Pancreas (tissue), 10 donors: ENCODE results near the gene DIDO1. TPM values are rescaled to one million over a fixed set of nuclear protein-coding genes. Genes with fewer than 3 reads are reported as not detected.

ENCODE experiments used
- ATAC-seq, 4 donors: fragments of 200-7000 bp; cut with Tn5 transposase; one replicate each; pipeline versions ENCODE4 v1.8.0 to v1.9.1; 2020; ENCODE audit warnings: mild to moderate bottlenecking in 4 of 4, moderate library complexity in 4 of 4
- DNase-seq, 6 donors: peaks; one replicate each; pipeline ENCODE4 v3.0.0-alpha.2; 2020
- FAIRE-seq: peaks from 2 replicates; lab custom pipeline; 2012; peaks lifted over from hg19 to GRCh38; lab: Jason Lieb, UNC
- H3K27ac ChIP-seq, 4 donors: fragments of 200-600 bp; sonication (generic); 1 replicate in 3 of 4; 2 replicates in 1 of 4; pipeline versions ENCODE4 v1.5.0 to v1.8.0; 2020
- H3K27me3 ChIP-seq, 4 donors: fragments of 200-600 bp; one replicate each; pipeline ENCODE4 v1.8.0; 2021
- H3K36me3 ChIP-seq, 3 donors: fragments of 200-600 bp; sonication (generic) in 1 of 3; one replicate each; pipeline versions ENCODE4 v1.5.0 to v1.8.0; 2020 to 2021
- H3K4me1 ChIP-seq, 3 donors: fragments of 200-600 bp; one replicate each; pipeline ENCODE4 v1.8.0; 2021
- H3K4me3 ChIP-seq, 4 donors: fragments of 200-600 bp; sonication (generic) in 2 of 4; one replicate each; pipeline versions ENCODE4 v1.5.0 to v1.8.0; 2020 to 2021
- H3K9me3 ChIP-seq, 4 donors: fragments of 200-600 bp; one replicate each; pipeline ENCODE4 v1.8.0; 2021
- WGBS, 2 donors: extraction: QIAGEN DNeasy Blood & Tissue Kit; methylation state at CpG; one replicate each; pipeline ENCODE4 v1.1.7; 2013; 5-methylcytosine and 5-hydroxymethylcytosine counted together
- intact Hi-C, 3 donors: fragments of 100-400 bp; cut with DNase I; formaldehyde crosslinking; loops; one replicate each; pipeline versions ENCODE4 v1.11.1 to v1.14.2; 2022
- polyA plus RNA-seq, 2 donors: library from polyadenylated mRNA; stranded (reverse); fragments of 200-250 nt; gene quantifications; one replicate each; pipeline ENCODE4 v1.2.3, GENCODE V29; 2013
- total RNA-seq, 6 donors: library from RNA; stranded (reverse); fragmentation: NEBNext Ultra II Directional in 4 of 6; extraction: Animal tissue kit (Norgen Biotek cat#: 25700) in 4 of 6; gene quantifications; one replicate each; pipeline versions ENCODE4 v1.2.1 to v1.2.4, GENCODE V29; 2021 to 2023
- TF ChIP-seq, protein P1 (sequence below), 4 donors: fragments of 200-600 bp; sonication (generic) in 3 of 4; IDR thresholded peaks; one replicate each; pipeline versions ENCODE4 v1.5.0 to v1.8.0; 2021; ENCODE audit warnings: antibody characterized with exemption in 4 of 4
- donor health status: healthy with polysubstance abuse.
- donor health status: DM: no; HTN: no; CAD: no; lungs with moderate emphysema.
- donor health status: DM: no; HTN: no; CAD: no.
- donor health status: control.
- donor health status: control.
- donor health status: Bipolar disorder and iron deficiency.
- donor health status: DM: yes; HTN: yes; CAD: no.
- donor health status: DM: no; HTN: no; CAD: no.
- donor health status: DM: no; HTN: no; CAD: no.
- donor health status: DM: yes; HTN: yes; CAD: no.

DIDO1 gene
- total and polyA plus RNA-seq, 8 donors, result 16.7 to 29.8 (median 18.5) TPM

DNA sequence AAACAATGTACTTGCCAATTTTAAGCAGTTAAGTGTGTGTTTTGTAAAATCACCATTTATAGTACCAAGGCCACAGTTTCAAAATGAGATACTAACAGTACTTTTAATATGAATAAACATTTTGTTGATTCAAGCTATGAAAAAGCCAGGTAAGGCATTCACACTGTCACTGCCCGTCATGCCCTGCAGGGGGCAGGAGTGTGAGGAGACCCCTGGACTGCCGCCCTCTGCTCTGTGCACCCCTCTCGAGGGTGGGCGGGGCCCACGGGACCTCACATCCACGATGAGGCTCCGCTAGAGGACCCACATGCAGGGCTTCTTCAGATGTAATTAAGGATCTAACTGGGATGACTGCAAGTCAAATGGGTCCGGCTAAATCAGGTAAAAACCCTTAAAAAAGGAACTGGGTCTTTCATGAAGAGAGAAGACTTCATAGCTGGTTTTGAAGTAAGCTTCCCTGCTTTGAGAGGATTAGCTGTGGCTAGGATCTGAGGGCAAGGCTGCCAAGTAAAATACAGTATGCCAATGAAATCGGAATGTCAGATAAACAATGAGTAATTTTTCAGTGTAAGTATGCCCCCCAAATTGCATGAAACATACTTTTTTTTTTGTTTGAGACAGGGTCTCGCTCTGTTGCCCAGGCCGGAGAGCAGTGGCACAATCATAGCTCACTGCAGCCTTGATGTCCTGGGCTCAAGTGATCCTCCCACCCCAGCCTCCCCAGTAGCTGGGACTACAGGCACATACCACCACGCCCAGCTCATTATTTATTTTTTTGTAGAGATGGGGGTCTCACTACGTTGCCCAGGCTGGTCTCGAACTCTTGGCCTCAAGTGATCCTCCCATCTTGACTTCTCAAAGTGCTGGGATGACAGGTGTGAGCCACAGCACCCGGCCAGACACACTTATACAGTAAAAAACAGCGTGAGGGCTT, 18.7 kb downstream of the DIDO1 start:
- H3K4me1 ChIP-seq, result no peaks in the 10 kb centered on the region
- DNase-seq (no peak), FAIRE-seq (no peak), ATAC-seq (peak in 1 of 4 donors; percentile 34)
- H3K4me3 ChIP-seq, result no peak overlapping the region
- H3K9me3 ChIP-seq, result no peaks in the 10 kb centered on the region
- H3K27me3 ChIP-seq, result no peaks in the 10 kb centered on the region
- TF ChIP-seq, protein P1, sequence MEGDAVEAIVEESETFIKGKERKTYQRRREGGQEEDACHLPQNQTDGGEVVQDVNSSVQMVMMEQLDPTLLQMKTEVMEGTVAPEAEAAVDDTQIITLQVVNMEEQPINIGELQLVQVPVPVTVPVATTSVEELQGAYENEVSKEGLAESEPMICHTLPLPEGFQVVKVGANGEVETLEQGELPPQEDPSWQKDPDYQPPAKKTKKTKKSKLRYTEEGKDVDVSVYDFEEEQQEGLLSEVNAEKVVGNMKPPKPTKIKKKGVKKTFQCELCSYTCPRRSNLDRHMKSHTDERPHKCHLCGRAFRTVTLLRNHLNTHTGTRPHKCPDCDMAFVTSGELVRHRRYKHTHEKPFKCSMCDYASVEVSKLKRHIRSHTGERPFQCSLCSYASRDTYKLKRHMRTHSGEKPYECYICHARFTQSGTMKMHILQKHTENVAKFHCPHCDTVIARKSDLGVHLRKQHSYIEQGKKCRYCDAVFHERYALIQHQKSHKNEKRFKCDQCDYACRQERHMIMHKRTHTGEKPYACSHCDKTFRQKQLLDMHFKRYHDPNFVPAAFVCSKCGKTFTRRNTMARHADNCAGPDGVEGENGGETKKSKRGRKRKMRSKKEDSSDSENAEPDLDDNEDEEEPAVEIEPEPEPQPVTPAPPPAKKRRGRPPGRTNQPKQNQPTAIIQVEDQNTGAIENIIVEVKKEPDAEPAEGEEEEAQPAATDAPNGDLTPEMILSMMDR (IDR thresholded peaks at IDR 0.05), result peak in 3 of 4 donors; percentile 9 to 31 (median 27)
- intact Hi-C loops, result no loop called here
- H3K27ac ChIP-seq, result no peak overlapping the region
- peaks cover 25 to 90% (median 68%) of the 10 kb centered on the region in 3 donors for H3K36me3 ChIP-seq
- 72 to 78% methylated on average over 16 of the region's 16 CpGs for WGBS, 2 donors

DNA sequence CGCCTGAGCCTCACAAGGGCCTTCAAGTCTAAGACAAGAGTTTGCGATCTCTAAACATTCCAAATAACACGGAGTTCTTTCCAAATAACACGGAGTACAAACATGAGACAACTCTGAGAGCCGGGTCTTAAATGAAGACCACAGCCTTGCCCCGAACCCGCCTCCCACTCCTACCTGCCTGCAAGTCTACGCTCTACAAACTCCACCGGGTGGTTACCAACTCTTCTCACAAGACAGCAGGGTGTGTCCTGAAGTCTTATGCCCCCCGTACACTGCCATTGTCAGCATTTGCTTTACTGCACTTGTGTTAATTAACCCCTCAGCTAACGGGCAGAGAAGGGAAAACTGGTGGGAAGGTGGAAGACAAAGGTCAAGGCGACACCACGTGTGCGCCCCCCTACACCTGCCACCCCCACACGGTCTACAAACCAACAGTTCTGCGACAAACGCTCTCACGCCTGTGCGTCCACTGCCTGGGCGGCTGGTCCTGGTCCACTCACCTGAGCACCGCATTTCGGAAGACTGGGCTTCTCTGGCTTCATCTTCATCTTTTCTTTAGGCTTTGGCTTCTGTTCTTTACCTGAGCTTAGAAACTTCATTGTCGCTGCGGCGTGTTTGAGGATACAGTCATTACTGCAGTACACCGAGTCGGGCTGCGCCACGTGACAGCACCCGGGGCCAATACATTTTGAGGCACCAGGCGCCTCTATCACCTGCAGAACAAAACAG, 19.5 kb downstream of the DIDO1 start:
- peaks cover 25 to 93% (median 75%) of the 10 kb centered on the region in 3 donors for H3K36me3 ChIP-seq
- no peak overlapping the region for H3K27ac ChIP-seq
- TF ChIP-seq, protein P1 (IDR thresholded peaks at IDR 0.05), result no peak
- H3K27me3 ChIP-seq, result no peaks in the 10 kb centered on the region
- FAIRE-seq (no peak), DNase-seq (no peak), ATAC-seq (no peak)
- no peaks in the 10 kb centered on the region for H3K4me1 ChIP-seq
- no peaks in the 10 kb centered on the region for H3K9me3 ChIP-seq
- no peak overlapping the region for H3K4me3 ChIP-seq
- 89 to 92% methylated on average over 31 of the region's 31 CpGs for WGBS, 2 donors
- intact Hi-C loops, result no loop called here

DNA sequence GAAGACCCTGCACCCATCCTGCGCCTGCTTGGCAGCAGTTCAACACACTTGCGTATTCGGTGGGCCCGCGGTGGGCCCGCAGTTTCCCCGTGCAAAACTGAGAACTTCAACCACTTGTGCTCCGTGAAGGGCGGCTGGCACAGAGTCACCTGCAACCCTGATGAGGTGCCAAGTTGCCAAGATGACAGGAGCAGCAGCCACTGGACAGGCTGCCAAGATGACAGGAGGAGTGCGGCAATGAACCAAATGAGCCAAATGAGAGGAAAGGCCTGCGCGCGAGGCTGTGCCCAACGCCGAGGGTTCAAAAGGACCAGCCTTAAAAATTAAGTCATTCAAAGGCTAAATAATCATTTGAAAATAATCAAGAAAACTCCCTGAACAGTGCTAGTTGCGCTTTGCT, 20.1 kb downstream of the DIDO1 start:
- 80 to 85% methylated on average over 16 of the region's 16 CpGs for WGBS, 2 donors
- Histone ChIP-seq H3K36me3 (peaks cover 25 to 93% (median 74%) of the 10 kb centered on the region in 3 donors), H3K9me3 (no peaks in the 10 kb centered on the region), H3K4me3 (no peak overlapping the region), H3K27ac (no peak overlapping the region), H3K4me1 (no peaks in the 10 kb centered on the region), H3K27me3 (no peaks in the 10 kb centered on the region)
- TF ChIP-seq, protein P1 (IDR thresholded peaks at IDR 0.05), result no peak
- intact Hi-C loops, result no loop called here
- DNase-seq (no peak), FAIRE-seq (no peak), ATAC-seq (no peak)

DNA sequence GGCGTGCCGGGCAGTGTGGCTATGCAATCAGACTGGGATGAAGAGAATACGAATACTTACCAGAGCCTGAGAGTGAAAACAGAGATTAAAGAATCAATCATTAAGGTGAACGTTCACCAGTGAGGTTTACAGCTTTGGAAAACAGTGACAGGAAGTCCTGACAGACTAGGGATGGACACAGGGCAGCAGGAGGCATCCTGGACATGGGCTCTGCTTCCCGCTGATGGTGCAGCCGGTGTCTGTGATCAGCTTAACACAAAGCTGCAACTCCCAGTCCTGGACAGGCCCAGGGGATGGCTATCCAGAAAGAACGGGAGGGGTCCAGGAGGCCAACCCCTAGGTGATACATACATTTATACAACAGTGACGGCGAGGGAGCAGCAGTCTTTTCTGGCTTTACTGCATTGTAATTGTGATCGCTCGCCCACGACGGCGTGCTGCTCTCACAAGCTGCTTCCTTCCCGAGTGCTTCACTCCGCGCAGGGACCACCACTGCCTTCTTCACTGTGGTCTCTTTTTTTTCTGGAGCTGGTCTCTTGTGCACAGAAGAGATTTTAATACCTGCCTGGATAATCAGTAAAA, 20.7 kb downstream of the DIDO1 start:
- TF ChIP-seq, protein P1 (IDR thresholded peaks at IDR 0.05), result no peak
- peaks cover 0 to under 1% (median 0%) of the 10 kb centered on the region in 3 donors for H3K4me1 ChIP-seq
- 90 to 93% methylated on average over 17 of the region's 17 CpGs for WGBS, 2 donors
- no peak for DNase-seq
- H3K4me3 ChIP-seq, result no peak overlapping the region
- H3K27ac ChIP-seq, result no peak overlapping the region
- H3K27me3 ChIP-seq, result no peaks in the 10 kb centered on the region
- no peaks in the 10 kb centered on the region for H3K9me3 ChIP-seq
- peaks cover 23 to 88% (median 68%) of the 10 kb centered on the region in 3 donors for H3K36me3 ChIP-seq
- ATAC-seq, result no peak
- no peak for FAIRE-seq
- intact Hi-C loops, result no loop called here
